Central memory CD4-positive, alpha-beta T cell (primary cell): ENCODE results near the gene NAT8.
"Not testable (repeated sequence)": the region's sequence is repeated elsewhere in the genome, so short reads cannot be mapped to it uniquely, and the experiment has no call there.

Experiments used
- DNase-seq: peaks from one replicate; pipeline ENCODE4 v3.0.0; 2022
- total RNA-seq, 3 experiments: gene quantifications; one replicate each; lab custom pipeline; 2026; lab: John Stamatoyannopoulos, UW

Gene NAT8, protein sequence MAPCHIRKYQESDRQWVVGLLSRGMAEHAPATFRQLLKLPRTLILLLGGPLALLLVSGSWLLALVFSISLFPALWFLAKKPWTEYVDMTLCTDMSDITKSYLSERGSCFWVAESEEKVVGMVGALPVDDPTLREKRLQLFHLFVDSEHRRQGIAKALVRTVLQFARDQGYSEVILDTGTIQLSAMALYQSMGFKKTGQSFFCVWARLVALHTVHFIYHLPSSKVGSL
- total RNA-seq = 0 reads per million in 3 experiments

DNA sequence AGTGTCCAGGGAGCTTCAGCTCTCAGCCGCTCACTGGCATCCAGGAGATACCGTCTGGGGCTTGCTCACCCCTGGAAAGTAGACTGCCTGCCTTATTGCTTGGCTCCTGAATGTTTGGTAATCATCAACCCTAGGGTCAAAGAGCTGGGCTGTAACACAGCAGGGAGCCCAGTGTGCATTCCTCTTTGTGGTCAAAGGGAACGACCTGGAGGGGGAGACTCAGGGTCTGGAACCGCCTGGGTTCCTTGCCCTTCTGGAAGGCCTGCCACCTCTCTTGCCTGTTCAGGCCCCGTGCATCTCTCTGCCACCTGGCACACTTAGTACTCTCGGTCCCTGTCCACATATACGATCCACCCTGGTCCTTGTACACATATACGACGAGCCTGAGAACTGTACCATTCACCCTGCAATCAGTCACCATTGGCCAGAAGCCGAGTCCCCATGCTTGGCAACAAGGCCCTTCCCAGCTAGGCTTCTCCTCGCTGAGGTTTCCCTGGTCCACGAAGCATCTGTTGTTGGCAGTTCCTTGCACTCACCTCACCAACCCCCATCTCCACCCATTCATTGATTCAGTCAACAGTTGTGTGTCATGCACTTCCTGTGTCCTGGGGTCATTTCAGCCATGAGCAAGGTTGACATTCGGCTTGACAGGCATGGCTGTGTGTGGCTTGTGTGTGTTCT, at the start of gene NAT8:
Gene NAT8, minus strand, starts transcription at position 85 of the 681 bp plus-strand sequence. CDS start 794 bp downstream, outside the sequence.
- no peak for DNase-seq

GRCh38 chr2:73690372-73691088, 48.3 kb upstream of the NAT8 start:
- not testable (repeated sequence) for DNase-seq

GRCh38 chr2:73688494-73688893, 46.3 kb upstream of the NAT8 start:
- not testable (repeated sequence) for DNase-seq

DNA sequence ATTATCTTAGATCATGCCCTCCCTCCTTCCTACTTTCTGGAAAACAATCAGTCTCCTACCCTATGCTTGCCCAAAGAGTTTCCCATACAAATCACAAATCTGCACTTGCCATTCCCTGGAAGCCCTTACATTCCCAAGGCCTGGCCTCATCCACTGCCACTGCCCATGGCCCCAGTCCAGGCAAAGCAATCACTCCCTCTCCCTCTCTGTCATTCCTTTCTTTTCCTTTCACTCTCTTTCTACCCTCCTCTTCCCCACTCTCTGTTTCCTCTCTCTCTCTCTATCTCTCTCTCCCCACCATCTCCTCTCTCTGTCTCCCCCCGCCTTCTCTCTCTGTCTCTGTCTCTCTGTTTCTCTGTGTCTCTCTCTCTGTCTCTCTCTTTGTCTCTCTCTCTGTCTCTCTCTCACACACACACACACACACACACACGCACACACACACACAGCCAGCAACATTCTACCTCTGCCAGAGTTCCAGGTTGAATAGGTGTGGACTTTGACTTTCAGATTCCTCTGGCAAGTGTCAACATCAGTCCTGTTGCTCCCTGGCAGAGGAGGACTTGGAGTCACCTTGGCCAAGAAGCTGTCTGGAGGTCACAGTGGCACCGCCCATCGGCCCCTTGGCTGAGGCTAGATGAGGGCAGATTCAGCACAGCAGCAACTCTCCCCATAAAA, 43.7 kb upstream of the NAT8 start:
- no peak for DNase-seq

- not testable (repeated sequence) for DNase-seq
Measured at GRCh38 chr2:73684905-73685304, 42.7 kb upstream of the NAT8 start.

- DNase-seq = not testable (repeated sequence)
Measured at GRCh38 chr2:73684325-73684724, 42.1 kb upstream of the NAT8 start.

DNA sequence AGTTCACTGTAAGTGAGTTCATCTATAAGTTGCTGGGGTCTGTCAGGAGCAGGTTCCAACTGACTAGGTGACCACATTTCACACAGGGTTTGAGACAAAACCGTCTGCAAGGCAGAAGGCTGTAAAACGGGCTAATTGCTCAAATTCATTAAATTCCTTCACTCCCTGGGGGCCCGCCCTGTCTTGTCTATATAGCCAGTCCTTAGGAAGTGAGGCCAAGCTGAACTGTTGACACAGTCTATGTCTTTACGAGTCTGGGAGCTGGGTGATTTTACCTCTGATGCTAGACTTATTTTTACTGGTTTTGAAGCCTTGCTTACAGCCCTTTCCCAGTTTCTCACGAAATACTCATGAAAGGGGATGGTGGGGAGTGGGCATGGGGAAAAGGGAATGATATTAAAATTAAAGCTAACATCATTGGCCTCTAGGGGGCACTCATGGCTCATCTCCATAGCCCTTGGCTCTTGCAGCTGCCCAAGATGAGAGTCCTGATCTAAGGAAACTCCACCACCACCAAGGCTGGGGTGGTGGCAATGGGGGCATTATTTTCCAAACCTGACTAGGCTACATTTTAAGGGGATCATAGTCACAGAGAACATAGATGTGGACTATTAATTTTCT, 37.8 kb upstream of the NAT8 start:
- DNase-seq = not testable (repeated sequence)

DNA sequence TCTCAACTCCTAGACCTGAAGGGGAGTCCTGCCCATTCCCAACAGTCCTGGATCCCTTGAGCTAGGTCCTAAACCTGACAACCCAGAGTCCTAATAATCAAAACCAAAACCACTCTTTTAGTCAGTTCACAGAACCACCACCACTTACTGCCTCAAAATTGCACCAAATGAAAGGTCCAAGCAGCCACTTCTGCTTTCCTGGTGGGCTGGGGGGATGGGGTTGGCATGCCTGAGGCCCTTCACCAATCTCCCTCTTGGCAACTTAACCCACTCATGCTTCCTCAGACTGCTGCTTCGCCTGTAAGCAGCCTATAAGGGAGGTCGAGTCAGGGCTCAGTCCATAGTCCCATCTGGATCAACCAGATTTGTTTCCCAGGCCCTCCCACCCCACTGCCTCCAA, 37.0 kb upstream of the NAT8 start:
- not testable (repeated sequence) for DNase-seq

- not testable (repeated sequence) for DNase-seq
Measured at GRCh38 chr2:73678008-73678407, 35.8 kb upstream of the NAT8 start.

GRCh38 chr2:73676211-73676610, 34.0 kb upstream of the NAT8 start:
- not testable (repeated sequence) for DNase-seq

- DNase-seq = not testable (repeated sequence)
Measured at GRCh38 chr2:73674696-73675157, 32.5 kb upstream of the NAT8 start.

- DNase-seq = not testable (repeated sequence)
Measured at GRCh38 chr2:73669976-73670375, 27.8 kb upstream of the NAT8 start.

- not testable (repeated sequence) for DNase-seq
Measured at GRCh38 chr2:73667239-73667638, 25.0 kb upstream of the NAT8 start.

- no peak for DNase-seq
Measured at GRCh38 chr2:73654175-73654574, 12.0 kb upstream of the NAT8 start.

DNA sequence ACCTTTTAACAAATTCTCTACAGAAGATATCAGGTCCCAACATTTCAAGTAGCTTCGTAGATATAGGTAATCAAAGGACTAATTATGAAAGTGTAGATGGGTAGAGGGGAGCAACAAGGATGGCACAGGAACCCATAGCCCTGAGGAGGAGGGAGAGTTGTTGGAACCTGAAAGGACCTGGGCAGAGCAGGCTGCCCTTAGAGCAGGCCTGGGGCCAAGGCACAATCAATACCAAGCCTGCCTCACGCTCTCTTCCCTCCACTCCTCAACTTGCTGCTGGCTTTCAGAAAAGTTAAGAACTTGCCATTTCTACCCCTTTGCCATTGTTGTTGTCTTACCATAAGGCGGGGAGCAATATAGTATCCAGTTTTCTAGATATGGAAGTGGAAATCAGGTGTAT, 10.1 kb upstream of the NAT8 start:
- DNase-seq = no peak

GRCh38 chr2:73651591-73652230, 9.5 kb upstream of the NAT8 start:
- no peak for DNase-seq

- DNase-seq = not testable (repeated sequence)
Measured at GRCh38 chr2:73647690-73648089, 5.5 kb upstream of the NAT8 start.

GRCh38 chr2:73641767-73642062, 507 bp downstream of the NAT8 start:
- no peak for DNase-seq

GRCh38 chr2:73640946-73641766, 1.1 kb downstream of the NAT8 start:
- DNase-seq = no peak

- DNase-seq = no peak
Measured at GRCh38 chr2:73640511-73640911, 1.7 kb downstream of the NAT8 start.

DNA sequence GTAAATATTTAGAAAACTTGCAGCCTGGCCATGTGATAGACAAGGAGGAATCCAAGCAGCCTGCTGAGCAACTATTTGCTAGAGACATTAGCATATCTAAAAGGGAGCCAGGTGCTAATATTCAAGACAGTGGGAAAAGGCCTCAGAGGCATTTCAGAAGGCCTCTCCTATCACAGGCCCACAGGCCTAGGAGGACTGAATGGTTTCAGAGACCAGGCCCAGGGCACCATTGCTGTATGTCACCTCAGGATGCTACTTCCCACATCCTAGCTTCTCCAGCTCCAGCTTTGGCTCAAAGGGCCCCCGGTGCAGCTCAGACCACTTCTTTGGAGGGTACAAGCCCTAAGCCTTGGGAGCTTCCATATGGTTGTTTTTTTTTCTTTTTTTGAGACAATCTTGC, 3.8 kb downstream of the NAT8 start:
- DNase-seq = no peak
